HL-60 (cell line): ENCODE measurements around the gene CAMKK2.

Experiments
- DNase-seq, 2 experiments: peaks; one replicate each; pipeline ENCODE4 v3.0.0-alpha.2; 2010 to 2020; ENCODE audit warnings: low read depth in 1 of 2, low spot score in 1 of 2
- H3K27ac ChIP-seq: fragments of 250-450 bp; sonication (Bioruptor Pico); replicated peaks from 2 replicates; pipeline ENCODE4 v1.5.1; 2020; ENCODE audit warnings: mild to moderate bottlenecking, moderate library complexity
- H3K27me3 ChIP-seq: fragments of 250-450 bp; sonication (Bioruptor Pico); 2 replicates; pipeline ENCODE4 v1.5.1; 2021; ENCODE audit warnings: mild to moderate bottlenecking, moderate library complexity; ENCODE audit not compliant: insufficient read depth, poor library complexity, severe bottlenecking
- H3K4me3 ChIP-seq: replicated peaks from 2 replicates; pipeline ENCODE4 v1.5.1; 2011; ENCODE audit warnings: mild to moderate bottlenecking, control low read depth, low read length; ENCODE audit not compliant: insufficient read depth
- GABPA ChIP-seq: IDR thresholded peaks from 2 replicates; pipeline ENCODE4 v1.6.1; 2012; ENCODE audit warnings: low read depth
- POLR2AphosphoS5 ChIP-seq: IDR thresholded peaks from 2 replicates; pipeline ENCODE4 v1.6.1; 2012; ENCODE audit warnings: low read depth
- SPI1 ChIP-seq: IDR thresholded peaks from 2 replicates; pipeline ENCODE4 v1.6.1; 2012; ENCODE audit warnings: low read depth, mild to moderate bottlenecking, borderline replicate concordance
- TF ChIP-seq, protein P1 (sequence below): IDR thresholded peaks from 2 replicates; pipeline ENCODE4 v1.6.1; 2012; ENCODE audit warnings: low read depth; ENCODE audit not compliant: insufficient replicate concordance
- TF ChIP-seq, protein P2 (sequence below): IDR thresholded peaks from one replicate; pipeline ENCODE4 v1.5.1; 2011; ENCODE audit warnings: low read length, control low read depth, inconsistent platforms; ENCODE audit not compliant: insufficient read depth

Gene CAMKK2

GRCh38 chr12:121277374-121277759 lies 19.1 kb downstream of the CAMKK2 start:
- TF ChIP-seq SPI1 (no peak), GABPA (no peak), POLR2AphosphoS5 (no peak)
- TF ChIP-seq, protein P1, sequence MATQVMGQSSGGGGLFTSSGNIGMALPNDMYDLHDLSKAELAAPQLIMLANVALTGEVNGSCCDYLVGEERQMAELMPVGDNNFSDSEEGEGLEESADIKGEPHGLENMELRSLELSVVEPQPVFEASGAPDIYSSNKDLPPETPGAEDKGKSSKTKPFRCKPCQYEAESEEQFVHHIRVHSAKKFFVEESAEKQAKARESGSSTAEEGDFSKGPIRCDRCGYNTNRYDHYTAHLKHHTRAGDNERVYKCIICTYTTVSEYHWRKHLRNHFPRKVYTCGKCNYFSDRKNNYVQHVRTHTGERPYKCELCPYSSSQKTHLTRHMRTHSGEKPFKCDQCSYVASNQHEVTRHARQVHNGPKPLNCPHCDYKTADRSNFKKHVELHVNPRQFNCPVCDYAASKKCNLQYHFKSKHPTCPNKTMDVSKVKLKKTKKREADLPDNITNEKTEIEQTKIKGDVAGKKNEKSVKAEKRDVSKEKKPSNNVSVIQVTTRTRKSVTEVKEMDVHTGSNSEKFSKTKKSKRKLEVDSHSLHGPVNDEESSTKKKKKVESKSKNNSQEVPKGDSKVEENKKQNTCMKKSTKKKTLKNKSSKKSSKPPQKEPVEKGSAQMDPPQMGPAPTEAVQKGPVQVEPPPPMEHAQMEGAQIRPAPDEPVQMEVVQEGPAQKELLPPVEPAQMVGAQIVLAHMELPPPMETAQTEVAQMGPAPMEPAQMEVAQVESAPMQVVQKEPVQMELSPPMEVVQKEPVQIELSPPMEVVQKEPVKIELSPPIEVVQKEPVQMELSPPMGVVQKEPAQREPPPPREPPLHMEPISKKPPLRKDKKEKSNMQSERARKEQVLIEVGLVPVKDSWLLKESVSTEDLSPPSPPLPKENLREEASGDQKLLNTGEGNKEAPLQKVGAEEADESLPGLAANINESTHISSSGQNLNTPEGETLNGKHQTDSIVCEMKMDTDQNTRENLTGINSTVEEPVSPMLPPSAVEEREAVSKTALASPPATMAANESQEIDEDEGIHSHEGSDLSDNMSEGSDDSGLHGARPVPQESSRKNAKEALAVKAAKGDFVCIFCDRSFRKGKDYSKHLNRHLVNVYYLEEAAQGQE, result no peak
- TF ChIP-seq, protein P2, sequence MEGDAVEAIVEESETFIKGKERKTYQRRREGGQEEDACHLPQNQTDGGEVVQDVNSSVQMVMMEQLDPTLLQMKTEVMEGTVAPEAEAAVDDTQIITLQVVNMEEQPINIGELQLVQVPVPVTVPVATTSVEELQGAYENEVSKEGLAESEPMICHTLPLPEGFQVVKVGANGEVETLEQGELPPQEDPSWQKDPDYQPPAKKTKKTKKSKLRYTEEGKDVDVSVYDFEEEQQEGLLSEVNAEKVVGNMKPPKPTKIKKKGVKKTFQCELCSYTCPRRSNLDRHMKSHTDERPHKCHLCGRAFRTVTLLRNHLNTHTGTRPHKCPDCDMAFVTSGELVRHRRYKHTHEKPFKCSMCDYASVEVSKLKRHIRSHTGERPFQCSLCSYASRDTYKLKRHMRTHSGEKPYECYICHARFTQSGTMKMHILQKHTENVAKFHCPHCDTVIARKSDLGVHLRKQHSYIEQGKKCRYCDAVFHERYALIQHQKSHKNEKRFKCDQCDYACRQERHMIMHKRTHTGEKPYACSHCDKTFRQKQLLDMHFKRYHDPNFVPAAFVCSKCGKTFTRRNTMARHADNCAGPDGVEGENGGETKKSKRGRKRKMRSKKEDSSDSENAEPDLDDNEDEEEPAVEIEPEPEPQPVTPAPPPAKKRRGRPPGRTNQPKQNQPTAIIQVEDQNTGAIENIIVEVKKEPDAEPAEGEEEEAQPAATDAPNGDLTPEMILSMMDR, result no peak

GRCh38 chr12:121274036-121274763 lies 22.3 kb downstream of the CAMKK2 start:
- H3K27ac ChIP-seq, result no peak overlapping the region
- no peak for DNase-seq
- no peak overlapping the region for H3K4me3 ChIP-seq
- H3K27me3 ChIP-seq, result no peaks in the 10 kb centered on the region
- no peak for TF ChIP-seq GABPA
- TF ChIP-seq, protein P2, result no peak
- TF ChIP-seq SPI1, result no peak
- TF ChIP-seq, protein P1, result no peak
- TF ChIP-seq POLR2AphosphoS5, result no peak

More at GRCh38 chr12:121277374-121277759, 19.1 kb downstream of the CAMKK2 start:
- H3K4me3 ChIP-seq, result no peak overlapping the region
- H3K27me3 ChIP-seq, result no peaks in the 10 kb centered on the region
- peak in 1 of 2 experiments; percentile 42 for DNase-seq
- H3K27ac ChIP-seq, result peak overlapping the region; percentile 89

DNA sequence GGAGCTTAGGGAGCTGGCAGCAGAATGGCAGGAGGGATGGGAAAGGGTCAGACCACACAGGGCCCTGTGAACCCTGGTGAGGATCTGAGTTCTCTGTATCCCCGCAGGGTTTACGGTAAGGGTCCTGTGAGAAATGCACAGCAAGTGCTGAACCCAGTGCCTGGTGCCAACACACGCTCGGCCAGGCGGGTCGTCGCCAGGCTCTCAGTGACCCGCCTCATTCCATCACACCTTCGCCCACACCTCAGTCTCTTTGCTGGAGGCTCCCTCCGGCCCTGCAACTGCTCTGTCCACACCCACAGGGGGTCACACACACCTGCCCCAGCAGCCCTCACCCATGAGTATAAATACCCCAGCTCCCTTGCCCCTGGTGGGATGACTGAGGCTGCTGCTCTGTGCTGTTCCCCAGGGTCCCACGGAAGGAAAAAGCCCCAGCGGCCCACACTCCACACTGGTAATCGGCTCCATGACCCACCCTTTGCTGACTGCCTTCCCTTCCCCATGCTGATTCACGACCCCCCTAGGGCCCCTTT lies 23.1 kb downstream of the CAMKK2 start:
- Histone ChIP-seq H3K4me3 (no peak overlapping the region), H3K27ac (no peak overlapping the region), H3K27me3 (no peaks in the 10 kb centered on the region)
- 0 out of 2 replicates have a peak, but pooled peaks have one; percentile 18 for TF ChIP-seq POLR2AphosphoS5
- TF ChIP-seq, protein P1, result no peak
- no peak for DNase-seq
